Endothelial cell of umbilical vein (primary cell): ENCODE results near the gene DNAH10. TPM values are rescaled to one million over a fixed set of nuclear protein-coding genes. Genes with fewer than 3 reads are reported as not detected.

Experiments used
- BruUV-seq: library from RNA; stranded (reverse); fragments of 400-500 nt; replicated peaks from 2 replicates; lab custom pipeline; 2021; lab: Mats Ljungman, UMichigan
- CTCF ChIA-PET: fragments of 300-600, 350-600 bp; sonication (Branson Sonifier 250); formaldehyde crosslinking; loops from one replicate; lab custom pipeline; 2021; ENCODE audit warnings: antibody characterized with exemption, inconsistent platforms; lab: Charles Lee
- POLR2A ChIA-PET: fragments of 300-600, 350-600 bp; sonication (Branson Sonifier 250); formaldehyde crosslinking; loops from one replicate; lab custom pipeline; 2021; ENCODE audit warnings: antibody characterized with exemption, inconsistent platforms; lab: Charles Lee
- DNase-seq: peaks from one replicate; pipeline ENCODE4 v3.0.0-alpha.2; 2011; ENCODE audit warnings: low read depth, low spot score
- FAIRE-seq: peaks from 2 replicates; lab custom pipeline; 2011; peaks lifted over from hg19 to GRCh38; lab: Jason Lieb, UNC
- H2AFZ ChIP-seq: 2 replicates; pipeline ENCODE4 v1.6.0; 2012; ENCODE audit warnings: low read depth, low read length, control low read depth, inconsistent platforms
- H3K27ac ChIP-seq: 2 replicates; pipeline ENCODE4 v1.5.1; 2011; ENCODE audit warnings: low read depth, mild to moderate bottlenecking, control low read depth, low read length, moderate library complexity; ENCODE audit not compliant: insufficient read depth
- H3K27me3 ChIP-seq, 2 experiments: 2 replicates each; pipeline versions ENCODE4 v1.6.0 to v1.6.1; 2011; ENCODE audit warnings: low read length in 2 of 2, mixed read lengths in 1 of 2; ENCODE audit not compliant: control insufficient read depth in 2 of 2, insufficient read depth in 2 of 2
- H3K36me3 ChIP-seq, 2 experiments: 2 replicates in 1 of 2; 3 replicates in 1 of 2; pipeline ENCODE4 v1.5.1; 2011; ENCODE audit warnings: low read length in 2 of 2, mild to moderate bottlenecking in 1 of 2, moderate library complexity in 1 of 2; ENCODE audit not compliant: control insufficient read depth in 2 of 2, insufficient read depth in 2 of 2; ENCODE audit errors: extremely low read depth in 1 of 2
- H3K4me1 ChIP-seq: 3 replicates; pipeline ENCODE4 v1.5.1; 2011; ENCODE audit warnings: mild to moderate bottlenecking, low read length; ENCODE audit not compliant: control insufficient read depth, insufficient read depth; ENCODE audit errors: extremely low read depth
- H3K4me2 ChIP-seq: 2 replicates; pipeline ENCODE4 v1.6.1; 2011; ENCODE audit warnings: low read length, control low read depth, mixed read lengths; ENCODE audit not compliant: insufficient read depth
- H3K4me3 ChIP-seq, 3 experiments: fragments of 200-600 bp in 1 of 3; sonication (generic), shearing (Covaris generic) in 1 of 3; replicated peaks in 1 of 3; 2 replicates each; pipeline ENCODE4 v1.5.1; 2011 to 2016; ENCODE audit warnings: control low read depth in 3 of 3, low read length in 3 of 3, mild to moderate bottlenecking in 2 of 3, inconsistent platforms in 1 of 3, low read depth in 1 of 3, moderate library complexity in 1 of 3; ENCODE audit not compliant: insufficient read depth in 1 of 3
- H3K79me2 ChIP-seq: 2 replicates; pipeline ENCODE4 v1.6.0; 2012; ENCODE audit warnings: low read length, inconsistent platforms; ENCODE audit not compliant: control insufficient read depth, insufficient read depth
- H3K9ac ChIP-seq: replicated peaks from 2 replicates; pipeline ENCODE3; 2011; ENCODE audit warnings: low read length, control low read depth; ENCODE audit not compliant: insufficient read depth; ENCODE audit errors: extremely low read depth
- H3K9me1 ChIP-seq: replicated peaks from 3 replicates; pipeline ENCODE4 v1.6.0; 2011; ENCODE audit warnings: mild to moderate bottlenecking, low read length; ENCODE audit not compliant: control insufficient read depth, insufficient read depth; ENCODE audit errors: extremely low read depth
- H3K9me3 ChIP-seq: replicated peaks from 2 replicates; pipeline ENCODE4 v1.5.1; 2012; ENCODE audit warnings: low read length, inconsistent platforms; ENCODE audit not compliant: control insufficient read depth, insufficient read depth
- H4K20me1 ChIP-seq: replicated peaks from 2 replicates; pipeline ENCODE3; 2011; ENCODE audit warnings: mild to moderate bottlenecking, low read length; ENCODE audit not compliant: control insufficient read depth, insufficient read depth; ENCODE audit errors: extremely low read depth
- CTCF ChIP-seq, 2 donors: IDR thresholded peaks; 1 replicate in 1 of 2; 2 replicates in 1 of 2; pipeline ENCODE4 v1.5.1; 2011; ENCODE audit warnings: low read length in 2 of 2, mild to moderate bottlenecking in 2 of 2, moderate library complexity in 2 of 2, control low read depth in 1 of 2, inconsistent platforms in 1 of 2, low read depth in 1 of 2; ENCODE audit not compliant: insufficient read depth in 1 of 2; ENCODE audit errors: extremely low read depth in 1 of 2
- FOS ChIP-seq: IDR thresholded peaks from 2 replicates; pipeline ENCODE4 v1.6.1; 2011; ENCODE audit warnings: mild to moderate bottlenecking, low read length, moderate library complexity, borderline replicate concordance; ENCODE audit not compliant: insufficient read depth
- GATA2 ChIP-seq: IDR thresholded peaks from 2 replicates; pipeline ENCODE4 v1.7.0; 2011; ENCODE audit warnings: low read depth, mild to moderate bottlenecking, moderate library complexity, mixed read lengths, low read length; ENCODE audit not compliant: insufficient read length, insufficient read depth
- JUN ChIP-seq: IDR thresholded peaks from 2 replicates; pipeline ENCODE4 v1.6.1; 2011; ENCODE audit warnings: borderline replicate concordance, low read depth; ENCODE audit not compliant: insufficient read length, insufficient read depth
- MAX ChIP-seq: IDR thresholded peaks from 2 replicates; pipeline ENCODE4 v1.6.1; 2011; ENCODE audit not compliant: insufficient read depth, insufficient read length
- POLR2A ChIP-seq: IDR thresholded peaks from 2 replicates; pipeline ENCODE4 v1.6.1; 2012; ENCODE audit warnings: low read depth, mild to moderate bottlenecking, control low read depth, low read length
- dilution Hi-C: fragments of 300-500 bp; cut with MboI; formaldehyde crosslinking; loops from one replicate; pipeline ENCODE4 v1.15.0; 2019; ENCODE audit warnings: low sequenced_read_pairs; ENCODE audit not compliant: extremely low pct_ligation_motif_present
- intact Hi-C: fragments of 100-400 bp; cut with micrococcal nuclease; formaldehyde crosslinking; loops from one replicate; pipeline ENCODE4 v1.10.0; 2022
- polyA plus RNA-seq, 4 experiments: library from polyadenylated mRNA; depleted of rRNA in 3 of 4; stranded (reverse) in 3 of 4; unstranded in 1 of 4; fragments of >200 nt; gene quantifications; 2 replicates each; pipeline versions ENCODE4 v1.2.1 to v1.2.3, GENCODE V29; 2011 to 2012; ENCODE audit warnings: missing spikeins in 1 of 4
- total RNA-seq: library from RNA; stranded (reverse); gene quantifications from 2 replicates; pipeline ENCODE4 v1.2.3, GENCODE V29; 2021

Gene DNAH10
- total and polyA plus RNA-seq, 2 donors (not counting 3 experiments of a cell fraction or from before 2014, with no cell fraction given) = 0.04 to 0.31 TPM

- dilution Hi-C loops = no loop called here
- no peak for TF ChIP-seq JUN
- no peak for TF ChIP-seq FOS
- TF ChIP-seq POLR2A = no peak
- TF ChIP-seq GATA2 = no peak
- TF ChIP-seq MAX = no peak
- no peak for TF ChIP-seq CTCF (IDR thresholded peaks at IDR 0.05; ENCODE audit: extremely low read depth in 1 of 2, insufficient read depth in 1 of 2, low read depth in 1 of 2, low read length in 2 of 2)
- no peak overlapping the region for H3K27ac ChIP-seq
- H3K4me1 ChIP-seq = no peaks in the 10 kb centered on the region
- ChIA-PET POLR2A (no interaction called here), CTCF (interaction anchor here (1.2 kb wide), 1 partner anchor 163 kb away, joined by 3 read pairs; no protein-coding TSS in a partner anchor)
- H3K36me3 ChIP-seq = peaks cover 0 to 2% of the 10 kb centered on the region in 2 experiments
- DNase-seq (no peak), FAIRE-seq (no peak)
- no peaks in the 10 kb centered on the region for H3K9me1 ChIP-seq
- intact Hi-C loops = no loop called here
- H3K9me3 ChIP-seq = no peaks in the 10 kb centered on the region
- H4K20me1 ChIP-seq = no peaks in the 10 kb centered on the region
- no peaks in the 10 kb centered on the region for H3K27me3 ChIP-seq
- no peak overlapping the region for H2AFZ ChIP-seq
- no peak overlapping the region for H3K9ac ChIP-seq
- H3K79me2 ChIP-seq = no peaks in the 10 kb centered on the region
- H3K4me3 ChIP-seq = no peak overlapping the region
- H3K4me2 ChIP-seq = no peak overlapping the region
- BruUV-seq = no TSS peak
Measured at GRCh38 chr12:123965382-123965781, 203.3 kb downstream of the DNAH10 start.
